Skeletal muscle satellite cell (primary cell): Measurements from ENCODE around the gene CDC42BPA.
"Not testable (repeated sequence)": the region's sequence is repeated elsewhere in the genome, so short reads cannot be mapped to it uniquely, and the experiment has no call there.

Source experiments
- H3K27me3 ChIP-seq: 2 replicates; pipeline ENCODE4 v1.7.0; 2013; ENCODE audit warnings: low read length; ENCODE audit not compliant: control insufficient read depth, insufficient read depth
- H3K36me3 ChIP-seq: 2 replicates; pipeline ENCODE4 v1.7.0; 2013; ENCODE audit warnings: mild to moderate bottlenecking, control low read depth, low read length; ENCODE audit not compliant: insufficient read depth
- H3K4me1 ChIP-seq: 2 replicates; pipeline ENCODE4 v1.7.0; 2013; ENCODE audit warnings: low read length; ENCODE audit not compliant: control insufficient read depth, insufficient read depth
- H3K4me2 ChIP-seq: 2 replicates; pipeline ENCODE4 v1.7.0; 2013; ENCODE audit warnings: mild to moderate bottlenecking, low read length
- H3K4me3 ChIP-seq: 2 replicates; pipeline ENCODE4 v1.7.0; 2013; ENCODE audit warnings: low read length
- H3K9ac ChIP-seq: 2 replicates; pipeline ENCODE4 v1.7.0; 2013; ENCODE audit warnings: mild to moderate bottlenecking, low read depth, low read length, moderate library complexity
- H3K9me3 ChIP-seq: replicated peaks from 2 replicates; pipeline ENCODE4 v1.7.0; 2013; ENCODE audit warnings: mild to moderate bottlenecking, control low read depth, low read length

The CDC42BPA gene

DNA sequence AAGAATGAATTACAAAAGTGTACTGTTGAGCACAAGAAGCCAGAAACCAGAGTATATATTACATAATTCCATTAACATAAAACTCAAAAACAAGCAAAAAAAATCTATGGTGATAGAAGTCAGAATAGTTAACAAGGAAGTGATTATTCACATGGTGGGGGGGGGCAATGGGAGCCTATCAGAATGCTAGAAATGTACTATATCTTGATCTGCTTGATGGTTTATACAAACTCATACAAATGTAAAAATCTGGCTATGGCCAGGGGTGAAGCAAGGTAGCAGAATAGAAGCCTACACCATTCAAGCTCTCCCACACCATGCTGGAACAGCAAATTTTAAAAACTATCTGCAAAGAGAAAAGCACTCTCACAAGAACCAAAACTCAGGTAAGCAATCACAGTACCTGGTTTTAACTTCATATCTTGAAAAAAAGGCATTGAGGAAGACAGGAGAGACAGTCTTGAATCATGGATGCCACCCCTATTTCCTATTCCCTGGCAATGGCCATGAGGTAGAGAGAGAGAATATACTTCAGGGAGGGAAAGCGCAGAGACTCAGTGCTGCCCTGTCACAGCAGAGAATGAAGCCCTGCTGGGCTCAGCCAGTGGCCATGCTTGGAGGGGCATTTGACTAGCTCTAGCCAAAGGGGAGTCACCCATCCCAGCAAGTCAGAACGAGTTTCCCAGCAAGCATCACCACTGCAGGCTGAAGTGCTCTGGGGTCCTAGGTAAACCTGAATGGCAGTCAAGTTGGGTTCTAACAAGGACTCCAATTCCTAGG, 73.8 kb downstream of the CDC42BPA start:
- Histone ChIP-seq H3K27me3 (no peaks in the 10 kb centered on the region), H3K4me2 (no peak overlapping the region), H3K4me1 (peaks cover 6% of the 10 kb centered on the region), H3K9me3 (no peaks in the 10 kb centered on the region), H3K4me3 (no peak overlapping the region), H3K9ac (no peak overlapping the region), H3K36me3 (no peaks in the 10 kb centered on the region)

GRCh38 chr1:227242811-227243682, 75.2 kb downstream of the CDC42BPA start:
- Histone ChIP-seq H3K9ac (no peak overlapping the region), H3K36me3 (no peaks in the 10 kb centered on the region), H3K4me1 (peaks cover 6% of the 10 kb centered on the region), H3K4me2 (no peak overlapping the region), H3K9me3 (no peaks in the 10 kb centered on the region), H3K27me3 (no peaks in the 10 kb centered on the region), H3K4me3 (no peak overlapping the region)

DNA sequence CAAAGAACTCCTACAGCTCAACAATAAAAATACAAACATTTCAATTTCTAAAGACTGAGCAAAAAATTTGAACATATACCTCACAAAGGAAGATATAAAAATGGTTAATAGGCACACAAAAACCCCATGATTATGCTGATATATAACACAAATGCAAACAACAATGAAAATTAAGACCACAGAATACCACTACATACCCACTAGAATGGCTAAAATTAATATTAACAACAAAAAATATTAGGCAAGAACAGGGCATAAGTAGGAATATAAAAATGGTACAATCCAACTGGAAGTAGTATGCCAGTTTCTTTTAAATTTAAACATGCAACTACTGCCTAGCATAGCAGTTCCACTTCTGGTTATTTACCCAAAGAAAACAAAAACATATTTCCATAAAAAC, 77.3 kb downstream of the CDC42BPA start:
- Histone ChIP-seq H3K27me3 (no peaks in the 10 kb centered on the region), H3K9me3 (no peaks in the 10 kb centered on the region), H3K4me2 (no peak overlapping the region), H3K36me3 (no peaks in the 10 kb centered on the region), H3K9ac (no peak overlapping the region), H3K4me3 (no peak overlapping the region), H3K4me1 (peaks cover 14% of the 10 kb centered on the region)

- Histone ChIP-seq H3K4me1 (peaks cover 9% of the 10 kb centered on the region), H3K4me2 (no peak overlapping the region), H3K4me3 (no peak overlapping the region), H3K9ac (no peak overlapping the region), H3K27me3 (no peaks in the 10 kb centered on the region), H3K36me3 (no peaks in the 10 kb centered on the region), H3K9me3 (no peaks in the 10 kb centered on the region)
Measured at GRCh38 chr1:227234998-227235405, 83.3 kb downstream of the CDC42BPA start.

DNA sequence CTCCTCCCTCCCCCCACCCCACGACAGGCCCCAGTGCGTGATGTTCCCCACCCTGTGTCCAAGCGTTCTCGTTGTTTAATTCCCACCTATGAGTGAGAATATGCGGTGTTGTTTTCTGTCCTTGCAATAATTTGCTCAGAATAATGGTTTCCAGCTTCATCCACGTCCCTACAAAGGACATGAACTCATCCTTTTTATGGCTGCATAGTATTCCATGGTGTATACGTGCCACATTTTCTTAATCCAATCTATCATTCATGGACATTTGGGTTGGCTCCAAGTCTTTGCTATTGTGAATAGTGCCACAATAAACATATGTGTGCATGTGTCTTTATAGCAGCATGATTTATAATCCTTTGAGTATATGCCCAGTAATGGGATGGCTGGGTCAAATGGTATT, 87.2 kb downstream of the CDC42BPA start:
- H3K4me1 ChIP-seq = peaks cover 13% of the 10 kb centered on the region

GRCh38 chr1:227228201-227228600, 90.1 kb downstream of the CDC42BPA start:
- Histone ChIP-seq H3K36me3 (no peaks in the 10 kb centered on the region), H3K27me3 (no peaks in the 10 kb centered on the region), H3K4me2 (no peak overlapping the region), H3K9ac (no peak overlapping the region), H3K4me1 (peaks cover 23% of the 10 kb centered on the region), H3K9me3 (no peaks in the 10 kb centered on the region), H3K4me3 (no peak overlapping the region)

More for the DNA sequence above, 87.2 kb downstream of the CDC42BPA start:
- not testable (repeated sequence) for H3K36me3 ChIP-seq, H3K4me2 ChIP-seq, H3K4me3 ChIP-seq, H3K27me3 ChIP-seq, H3K9me3 ChIP-seq, H3K9ac ChIP-seq

- Histone ChIP-seq H3K9me3 (no peaks in the 10 kb centered on the region), H3K4me1 (peaks cover 23% of the 10 kb centered on the region), H3K9ac (no peak overlapping the region), H3K36me3 (no peaks in the 10 kb centered on the region), H3K4me2 (no peak overlapping the region), H3K4me3 (no peak overlapping the region), H3K27me3 (no peaks in the 10 kb centered on the region)
Measured at GRCh38 chr1:227227761-227228160, 90.5 kb downstream of the CDC42BPA start.

DNA sequence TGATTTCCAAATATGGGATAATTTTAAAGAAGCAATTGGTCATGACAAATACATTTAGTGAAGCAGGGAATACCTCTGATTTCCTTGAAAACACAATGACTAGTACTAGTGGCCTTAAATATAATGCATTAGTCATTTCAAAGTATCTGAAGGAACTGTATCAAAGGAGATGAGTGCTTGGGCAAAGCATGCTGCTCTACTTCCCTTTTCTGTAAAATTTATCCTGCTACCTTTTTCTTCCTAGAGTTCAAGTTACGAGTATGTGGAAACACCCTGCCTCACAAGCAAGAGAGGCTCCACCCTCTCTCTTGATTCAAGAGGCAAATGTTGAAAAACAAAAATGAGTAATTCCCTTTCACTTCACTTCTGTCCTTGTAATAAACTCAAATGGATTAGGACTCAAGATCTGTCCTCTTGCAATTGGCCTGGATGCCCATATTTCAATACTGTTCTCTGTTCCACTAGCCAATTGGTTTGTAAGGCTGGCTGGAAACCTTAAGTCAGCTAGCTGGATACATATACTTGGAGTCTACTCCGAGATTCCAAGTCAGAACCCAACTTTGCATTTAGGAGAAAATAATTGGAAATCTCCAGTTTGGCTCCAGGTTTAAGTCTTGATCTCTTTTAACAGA, 92.5 kb downstream of the CDC42BPA start:
- Histone ChIP-seq H3K27me3 (no peaks in the 10 kb centered on the region), H3K9me3 (no peaks in the 10 kb centered on the region), H3K36me3 (no peaks in the 10 kb centered on the region), H3K4me3 (peak overlapping the region; percentile 14), H3K4me2 (peak overlapping the region; percentile 65), H3K9ac (no peak overlapping the region), H3K4me1 (peaks cover 23% of the 10 kb centered on the region)

DNA sequence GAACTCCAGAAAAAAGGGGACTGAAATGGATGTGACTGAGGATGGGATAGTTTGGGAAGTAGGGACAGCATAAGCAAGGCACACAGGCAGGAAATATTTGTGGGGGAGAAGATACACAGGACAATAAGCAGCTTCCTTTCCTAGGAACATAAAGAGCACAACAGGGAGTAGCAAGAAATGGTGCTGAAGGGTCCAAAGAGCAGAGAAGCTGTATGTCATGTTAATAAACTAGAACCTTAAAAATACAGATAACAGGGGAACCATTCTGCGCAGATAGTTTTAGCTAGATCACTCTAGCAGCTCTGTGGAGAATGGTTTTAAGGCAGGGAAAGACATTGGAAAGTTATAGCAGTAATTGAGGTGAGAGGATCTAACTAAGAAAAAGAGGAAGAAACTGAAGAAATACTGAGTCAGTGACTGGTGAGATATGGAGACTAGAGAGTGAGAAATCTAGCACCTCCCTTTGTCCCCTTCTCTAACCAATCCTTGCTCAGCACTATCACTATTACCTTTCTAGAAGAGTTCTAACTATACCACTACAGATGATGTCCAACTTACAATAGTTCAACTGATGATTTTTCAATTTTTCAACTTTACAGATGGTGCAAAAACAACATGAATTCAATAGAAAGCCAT, 95.0 kb downstream of the CDC42BPA start:
- H3K27me3 ChIP-seq = no peaks in the 10 kb centered on the region
- no peaks in the 10 kb centered on the region for H3K9me3 ChIP-seq
- peaks cover 23% of the 10 kb centered on the region for H3K4me1 ChIP-seq
- no peak overlapping the region for H3K4me2 ChIP-seq
- H3K4me3 ChIP-seq = no peak overlapping the region
- no peaks in the 10 kb centered on the region for H3K36me3 ChIP-seq
- no peak overlapping the region for H3K9ac ChIP-seq

DNA sequence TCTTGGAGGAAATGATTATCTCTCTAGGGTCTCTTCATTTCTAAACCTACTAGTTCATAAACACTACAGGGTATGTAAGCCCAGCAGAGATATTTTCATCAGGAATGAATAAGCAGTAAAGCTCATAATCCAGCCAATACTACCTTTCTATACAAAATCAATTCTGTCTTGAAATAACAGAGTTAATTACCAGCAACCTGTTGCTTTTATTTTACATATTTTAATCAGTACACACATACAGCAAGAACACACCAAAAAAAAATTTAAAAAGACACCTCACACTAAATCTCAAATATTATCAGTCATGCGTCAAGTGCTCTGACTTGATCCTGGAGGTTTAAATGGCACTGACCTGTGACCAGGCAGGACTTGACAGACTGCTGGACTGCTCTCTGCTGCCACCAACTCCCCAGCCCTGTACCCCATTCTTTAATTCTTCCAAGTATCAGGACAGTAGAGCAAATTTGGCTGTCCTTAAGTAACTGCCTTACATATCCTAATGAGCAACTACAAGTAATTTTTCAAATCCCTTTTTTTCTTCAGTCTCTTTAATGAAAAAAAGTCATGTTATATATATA, 98.5 kb downstream of the CDC42BPA start:
- peaks cover 8% of the 10 kb centered on the region for H3K4me1 ChIP-seq
- H3K4me3 ChIP-seq = no peak overlapping the region
- H3K36me3 ChIP-seq = no peaks in the 10 kb centered on the region
- H3K27me3 ChIP-seq = no peaks in the 10 kb centered on the region
- no peak overlapping the region for H3K9ac ChIP-seq
- H3K9me3 ChIP-seq = no peaks in the 10 kb centered on the region
- no peak overlapping the region for H3K4me2 ChIP-seq
